Bronchial epithelial cell (primary cell): ENCODE results near the gene ZDHHC11. TPM values are rescaled to one million over a fixed set of nuclear protein-coding genes. Genes with fewer than 3 reads are reported as not detected.
"Not testable (repeated sequence)": the region's sequence is repeated elsewhere in the genome, so short reads cannot be mapped to it uniquely, and the experiment has no call there.

Experiments
- DNase-seq: peaks from one replicate; pipeline ENCODE4 v3.0.0-alpha.2; 2010; ENCODE audit warnings: low read depth
- FAIRE-seq: peaks from 2 replicates; lab custom pipeline; 2011; peaks lifted over from hg19 to GRCh38; lab: Jason Lieb, UNC
- H3K27me3 ChIP-seq: 2 replicates; pipeline ENCODE4 v1.5.1; 2011; ENCODE audit warnings: low read length; ENCODE audit not compliant: control insufficient read depth, insufficient read depth
- H3K36me3 ChIP-seq: 2 replicates; pipeline ENCODE4 v1.5.1; 2011; ENCODE audit warnings: low read length; ENCODE audit not compliant: control insufficient read depth, insufficient read depth
- H3K4me3 ChIP-seq: 2 replicates; pipeline ENCODE4 v1.5.1; 2011; ENCODE audit warnings: mild to moderate bottlenecking, low read depth, low read length, control low read depth
- CTCF ChIP-seq: IDR thresholded peaks from 2 replicates; pipeline ENCODE4 v1.5.1; 2011; ENCODE audit warnings: mild to moderate bottlenecking, moderate library complexity, low read length, control low read depth, inconsistent platforms; ENCODE audit not compliant: insufficient read depth, severe bottlenecking
- total RNA-seq: library from RNA; depleted of rRNA; stranded (reverse); fragments of >200 nt; gene quantifications from 2 replicates; pipeline ENCODE4 v1.2.1, GENCODE V29; 2014

ZDHHC11 gene
- total RNA-seq, 1 donor from 2014 or later = 0.53 TPM

GRCh38 chr5:851553-851952 is 767 bp upstream of the ZDHHC11 start:
- FAIRE-seq (no peak), DNase-seq (no peak)
- no peaks in the 10 kb centered on the region for H3K36me3 ChIP-seq
- H3K4me3 ChIP-seq = no peak overlapping the region
- peaks cover 14% of the 10 kb centered on the region for H3K27me3 ChIP-seq
- no peak for TF ChIP-seq CTCF

DNA sequence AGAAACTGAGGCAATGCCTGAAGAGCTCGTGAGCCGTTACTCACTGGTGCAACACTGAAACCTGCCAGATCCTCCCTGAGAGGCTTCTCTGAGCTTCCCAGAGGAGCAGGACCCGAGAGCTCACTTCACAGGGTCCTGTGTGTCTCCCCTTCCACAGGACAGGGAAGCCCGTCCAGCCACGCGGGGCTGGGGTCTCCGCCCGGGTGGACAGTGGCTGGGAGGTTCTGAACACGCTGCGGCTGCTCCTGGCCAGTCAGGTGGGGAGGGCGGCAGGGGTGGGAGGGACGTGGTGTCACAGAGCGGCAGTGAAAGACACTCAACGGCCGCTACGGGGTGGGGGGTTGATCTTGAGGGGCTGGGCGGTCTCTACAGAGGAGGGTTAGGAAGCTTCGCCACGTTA is 290 bp upstream of the ZDHHC11 start:
- H3K4me3 ChIP-seq = no peak overlapping the region
- peaks cover 14% of the 10 kb centered on the region for H3K27me3 ChIP-seq
- no peak for FAIRE-seq
- no peak for TF ChIP-seq CTCF
- no peaks in the 10 kb centered on the region for H3K36me3 ChIP-seq
- DNase-seq = no peak

DNA sequence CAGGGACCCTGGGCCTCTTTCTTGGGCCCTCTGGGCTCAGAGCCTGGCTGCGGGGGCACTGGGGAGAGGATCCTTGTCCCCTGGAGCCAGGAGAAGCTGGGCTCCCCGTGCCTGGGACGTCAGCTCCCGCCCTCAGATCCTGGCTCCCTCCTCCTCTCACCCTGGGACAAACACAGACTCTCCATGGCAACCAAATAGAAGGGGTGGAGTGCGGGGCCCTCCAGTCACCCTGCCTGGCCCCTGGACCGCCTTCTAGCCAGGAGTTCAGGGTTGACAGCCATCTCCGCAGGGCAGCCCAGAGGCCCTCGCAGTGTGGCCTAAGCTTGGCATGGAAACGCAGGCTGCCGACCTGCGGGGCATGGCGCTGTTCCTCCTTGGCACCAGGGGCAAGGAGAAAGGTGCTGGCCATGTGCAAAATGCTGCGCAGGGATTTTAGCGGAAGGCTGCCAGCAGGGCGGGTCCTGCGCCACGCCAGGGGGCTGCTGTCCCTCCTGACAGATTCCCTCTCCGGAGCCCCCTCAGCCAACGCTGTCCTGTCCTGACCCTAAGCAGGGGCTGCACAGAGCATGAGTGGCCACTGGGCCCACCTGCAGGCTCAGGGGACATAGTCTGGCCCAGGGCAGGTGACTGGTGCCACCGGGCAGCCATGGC is 1.0 kb downstream of the ZDHHC11 start:
- no peak for TF ChIP-seq CTCF
- H3K4me3 ChIP-seq = peak overlapping the region; percentile 16
- DNase-seq = no peak

GRCh38 chr5:848671-849111 is 2.1 kb downstream of the ZDHHC11 start:
- DNase-seq = no peak
- Histone ChIP-seq H3K36me3 (no peaks in the 10 kb centered on the region), H3K4me3 (no peak overlapping the region), H3K27me3 (peaks cover 14% of the 10 kb centered on the region)
- FAIRE-seq = no peak
- no peak for TF ChIP-seq CTCF

More for the DNA sequence above, 1.0 kb downstream of the ZDHHC11 start:
- peaks cover 14% of the 10 kb centered on the region for H3K27me3 ChIP-seq
- H3K36me3 ChIP-seq = no peaks in the 10 kb centered on the region
- FAIRE-seq = no peak

DNA sequence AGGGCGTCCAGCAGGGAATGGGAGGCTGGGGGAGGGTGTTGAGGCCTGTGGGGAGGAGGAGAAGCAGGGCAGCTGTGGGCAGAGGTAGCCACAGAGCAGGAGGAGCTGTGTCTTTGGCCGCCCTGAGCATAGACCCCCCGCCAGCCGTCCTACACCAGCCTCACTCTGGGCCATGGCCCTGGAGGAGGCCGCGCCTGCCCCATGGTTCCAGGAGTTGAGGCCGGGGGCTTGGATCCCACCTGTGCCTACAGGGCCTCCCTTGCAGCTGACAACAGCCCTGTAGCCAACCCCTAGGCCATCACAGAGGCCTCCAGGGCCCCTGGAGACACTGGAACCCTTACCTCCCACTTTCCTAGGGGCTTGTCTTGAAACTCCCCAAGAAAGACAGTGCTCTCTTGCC is 3.0 kb downstream of the ZDHHC11 start:
- not testable (repeated sequence) for DNase-seq, H3K36me3 ChIP-seq, H3K4me3 ChIP-seq, FAIRE-seq
- H3K27me3 ChIP-seq = peaks cover 14% of the 10 kb centered on the region

DNA sequence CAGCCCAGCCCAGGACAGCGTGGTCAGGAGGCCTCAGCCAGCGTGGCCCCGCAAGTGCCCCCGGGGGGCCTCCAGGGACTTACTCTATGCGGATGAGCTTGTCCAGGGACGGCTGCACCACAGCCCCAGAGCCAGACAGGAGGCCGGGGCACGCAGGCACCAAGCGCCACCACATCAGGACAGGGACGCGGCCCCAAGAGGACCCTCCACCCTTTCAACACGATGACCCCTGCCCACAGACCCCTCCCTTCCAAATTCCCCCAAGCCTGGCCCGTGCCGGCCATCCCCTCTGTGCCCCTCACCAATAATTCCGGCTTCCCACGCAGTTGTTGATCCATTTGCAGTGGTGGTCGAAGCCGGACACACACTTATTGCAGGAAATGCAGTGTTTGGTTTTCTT is 3.6 kb downstream of the ZDHHC11 start:
- H3K36me3 ChIP-seq, FAIRE-seq, DNase-seq, H3K4me3 ChIP-seq: not testable (repeated sequence)
- H3K27me3 ChIP-seq = peaks cover 14% of the 10 kb centered on the region

- not testable (repeated sequence) for H3K36me3 ChIP-seq, H3K4me3 ChIP-seq, DNase-seq
- peaks cover 14% of the 10 kb centered on the region for H3K27me3 ChIP-seq
- FAIRE-seq = peak; percentile 100
Measured at GRCh38 chr5:846602-847091, 4.1 kb downstream of the ZDHHC11 start.

GRCh38 chr5:845676-846601 is 4.8 kb downstream of the ZDHHC11 start:
- DNase-seq, H3K4me3 ChIP-seq, H3K36me3 ChIP-seq: not testable (repeated sequence)
- peaks cover 13% of the 10 kb centered on the region for H3K27me3 ChIP-seq
- peak; percentile 96 for FAIRE-seq

DNA sequence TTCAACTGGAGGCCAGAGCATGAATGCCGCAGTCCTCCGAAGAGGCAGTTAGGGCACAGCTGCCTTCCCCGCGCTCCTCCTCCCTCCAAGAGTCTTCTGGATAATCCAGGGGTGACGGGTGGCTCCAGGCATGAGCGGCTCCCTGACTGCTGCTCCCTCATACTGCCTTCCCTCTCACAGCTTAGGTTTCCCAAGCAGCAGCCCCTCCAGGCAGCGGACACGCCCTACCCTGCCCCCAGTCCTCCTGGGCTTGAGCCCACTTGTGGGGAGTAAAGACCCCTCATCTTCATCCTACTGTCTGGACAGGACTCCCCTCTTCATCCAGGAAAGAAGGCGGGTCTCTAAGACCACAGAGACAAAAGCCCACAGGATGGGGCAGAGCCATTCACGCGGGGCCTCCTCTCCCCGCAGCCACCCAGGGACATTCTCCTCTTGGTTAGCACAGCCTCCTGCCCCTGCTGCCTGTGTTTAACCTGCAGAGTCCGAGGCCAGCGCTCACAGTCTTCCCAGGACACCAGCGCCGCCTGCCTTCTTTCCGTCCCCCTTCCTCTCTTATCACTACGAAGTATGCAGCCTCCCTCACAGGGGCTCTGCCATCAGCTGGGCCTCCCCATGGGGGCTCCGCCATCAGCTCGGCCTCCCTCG is 5.6 kb downstream of the ZDHHC11 start:
- not testable (repeated sequence) for H3K4me3 ChIP-seq, DNase-seq, H3K27me3 ChIP-seq, FAIRE-seq, H3K36me3 ChIP-seq

DNA sequence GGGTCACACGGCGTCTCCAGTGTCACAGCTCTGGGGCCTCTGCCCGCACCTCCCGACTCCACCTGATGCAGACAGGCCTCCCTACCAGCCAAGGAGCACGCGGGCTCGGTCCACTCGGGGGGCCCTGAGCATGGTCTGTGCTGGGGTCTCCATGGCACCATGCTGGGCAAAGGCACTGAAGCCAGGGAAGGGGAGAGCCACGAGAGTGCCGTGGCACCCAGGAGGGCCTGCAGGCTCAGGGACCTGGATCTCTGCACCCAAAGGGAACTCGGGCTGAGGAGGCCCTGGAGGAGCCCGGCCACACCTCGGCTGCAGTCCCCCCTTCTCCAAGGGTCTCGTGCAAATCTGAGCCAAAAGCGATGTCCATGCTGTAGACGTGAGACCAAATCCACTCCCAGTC is 6.4 kb downstream of the ZDHHC11 start:
- H3K36me3 ChIP-seq, DNase-seq, FAIRE-seq, H3K4me3 ChIP-seq, H3K27me3 ChIP-seq: not testable (repeated sequence)
